Neuronal stem cell (in vitro differentiated cells): Measurements from ENCODE around the gene GNPAT.

Experiments
- DNase-seq: peaks from one replicate; pipeline ENCODE4 v3.0.0-alpha.2; 2013; ENCODE audit warnings: low spot score
- H2AFZ ChIP-seq: one replicate; pipeline ENCODE4 v1.6.1; 2013; ENCODE audit warnings: mild to moderate bottlenecking, low read length, inconsistent platforms
- H2AK5ac ChIP-seq: 2 replicates; pipeline ENCODE4 v1.6.1; 2013; ENCODE audit warnings: low read depth, mild to moderate bottlenecking, inconsistent platforms, low read length, moderate library complexity, mixed read lengths
- H2BK120ac ChIP-seq: 2 replicates; pipeline ENCODE4 v1.6.1; 2013; ENCODE audit warnings: low read depth, mild to moderate bottlenecking, inconsistent platforms, low read length, moderate library complexity, mixed read lengths
- H2BK12ac ChIP-seq: one replicate; pipeline ENCODE4 v1.6.1; 2013; ENCODE audit warnings: low read length, inconsistent platforms
- H2BK15ac ChIP-seq: 2 replicates; pipeline ENCODE4 v1.6.1; 2013; ENCODE audit warnings: mild to moderate bottlenecking, low read length, inconsistent platforms, mixed read lengths
- H2BK5ac ChIP-seq: one replicate; pipeline ENCODE4 v1.6.1; 2013; ENCODE audit warnings: inconsistent platforms, mild to moderate bottlenecking, low read length, moderate library complexity
- H3K14ac ChIP-seq: one replicate; pipeline ENCODE4 v1.6.1; 2013; ENCODE audit warnings: low read length, inconsistent platforms
- H3K18ac ChIP-seq: 2 replicates; pipeline ENCODE4 v1.6.1; 2013; ENCODE audit warnings: low read length, inconsistent platforms
- H3K23ac ChIP-seq: 2 replicates; pipeline ENCODE4 v1.6.1; 2013; ENCODE audit warnings: low read depth, mild to moderate bottlenecking, mixed read lengths, low read length, inconsistent platforms; ENCODE audit not compliant: poor library complexity
- H3K27ac ChIP-seq: replicated peaks from 3 replicates; pipeline ENCODE4 v1.5.1; 2013; ENCODE audit warnings: low read length, inconsistent platforms
- H3K27me3 ChIP-seq, 3 experiments: 2 replicates each; pipeline ENCODE4 v1.6.1; 2013; ENCODE audit warnings: low read length in 3 of 3, mild to moderate bottlenecking in 2 of 3, inconsistent platforms in 1 of 3, low read depth in 1 of 3, mixed read lengths in 1 of 3, moderate library complexity in 1 of 3; ENCODE audit not compliant: control insufficient read depth in 3 of 3, insufficient read depth in 3 of 3
- H3K36me3 ChIP-seq, 2 donors: replicated peaks in 1 of 2; 2 replicates each; pipeline ENCODE4 v1.6.1; 2013; ENCODE audit warnings: low read length in 2 of 2; ENCODE audit not compliant: control insufficient read depth in 2 of 2, insufficient read depth in 2 of 2
- H3K4ac ChIP-seq: 2 replicates; pipeline ENCODE4 v1.6.1; 2013; ENCODE audit warnings: inconsistent platforms, mild to moderate bottlenecking, low read length, moderate library complexity
- H3K4me1 ChIP-seq, 2 donors: 1 replicate in 1 of 2; 2 replicates in 1 of 2; pipeline ENCODE4 v1.6.1; 2013; ENCODE audit warnings: low read length in 2 of 2, low read depth in 1 of 2; ENCODE audit not compliant: control insufficient read depth in 2 of 2, insufficient read depth in 1 of 2
- H3K4me2 ChIP-seq: one replicate; pipeline ENCODE4 v1.6.1; 2013; ENCODE audit warnings: mild to moderate bottlenecking, low read length, inconsistent platforms; ENCODE audit not compliant: insufficient read depth, poor library complexity, severe bottlenecking
- H3K4me3 ChIP-seq, 2 donors: 2 replicates each; pipeline ENCODE4 v1.5.1; 2013; ENCODE audit warnings: low read length in 2 of 2, mild to moderate bottlenecking in 2 of 2, inconsistent platforms in 1 of 2, moderate library complexity in 1 of 2
- H3K79me1 ChIP-seq: one replicate; pipeline ENCODE4 v1.6.1; 2013; ENCODE audit warnings: low read depth, mild to moderate bottlenecking, inconsistent platforms, low read length, moderate library complexity
- H3K9ac ChIP-seq: one replicate; pipeline ENCODE4 v1.6.1; 2013; ENCODE audit warnings: mild to moderate bottlenecking, low read depth, low read length, inconsistent platforms; ENCODE audit not compliant: poor library complexity
- H3K9me3 ChIP-seq, 2 donors: replicated peaks in 1 of 2; 2 replicates each; pipeline versions ENCODE3 to v1.6.1; 2013; ENCODE audit warnings: low read length in 2 of 2, mild to moderate bottlenecking in 2 of 2, inconsistent platforms in 1 of 2, low read depth in 1 of 2, mixed read lengths in 1 of 2, moderate library complexity in 1 of 2; ENCODE audit not compliant: control insufficient read depth in 2 of 2, insufficient read depth in 1 of 2
- H4K8ac ChIP-seq: one replicate; pipeline ENCODE4 v1.6.1; 2013; ENCODE audit warnings: low read depth, mild to moderate bottlenecking, inconsistent platforms, low read length, moderate library complexity
- H4K91ac ChIP-seq: one replicate; pipeline ENCODE4 v1.6.1; 2013; ENCODE audit warnings: low read length, low read depth, mild to moderate bottlenecking, inconsistent platforms; ENCODE audit not compliant: poor library complexity
- WGBS, 2 donors: extraction: QIAGEN DNeasy Blood & Tissue Kit; methylation state at CpG; one replicate each; pipeline ENCODE4 v1.1.7; 2013; ENCODE audit warnings: missing lambda C conversion rate in 2 of 2, mixed read lengths in 1 of 2; ENCODE audit not compliant: insufficient read length in 2 of 2, insufficient replicate concordance in 1 of 2; ENCODE audit errors: extremely low coverage in 2 of 2; 5-methylcytosine and 5-hydroxymethylcytosine counted together

GNPAT gene

DNA sequence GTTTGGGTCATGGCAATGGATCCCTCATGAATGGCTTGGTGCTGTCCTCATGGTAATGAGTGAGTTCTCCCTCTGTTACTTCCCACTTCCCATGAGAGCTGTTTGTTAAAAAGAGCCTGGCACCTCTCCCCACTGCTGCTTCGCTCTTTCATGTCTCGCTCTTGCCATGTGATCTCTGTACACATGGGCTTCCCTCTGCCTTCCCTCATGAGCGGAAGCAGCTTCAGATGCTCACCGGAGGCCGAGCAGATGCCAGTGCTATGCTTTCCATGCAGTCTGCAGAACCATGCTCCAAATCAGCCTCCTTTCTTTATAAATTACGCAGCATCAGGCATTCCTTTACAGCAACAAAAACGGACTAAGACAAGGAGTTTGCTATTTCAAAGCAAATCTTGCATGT lies 14.9 kb upstream of the GNPAT start:
- Histone ChIP-seq H2BK15ac (no peak overlapping the region), H3K14ac (no peak overlapping the region), H3K27me3 (no peaks in the 10 kb centered on the region), H3K36me3 (peaks cover 15 to 67% of the 10 kb centered on the region in 2 donors), H3K9me3 (no peaks in the 10 kb centered on the region), H2BK5ac (no peak overlapping the region), H3K23ac (no peak overlapping the region), H3K4me1 (no peaks in the 10 kb centered on the region), H2AFZ (no peak overlapping the region), H3K9ac (no peak overlapping the region), H3K27ac (no peak overlapping the region), H4K91ac (no peak overlapping the region), H3K4me3 (no peak overlapping the region), H3K18ac (no peak overlapping the region), H3K4ac (no peak overlapping the region), H3K4me2 (no peak overlapping the region), H2AK5ac (no peak overlapping the region), H2BK12ac (no peak overlapping the region), H3K79me1 (no peaks in the 10 kb centered on the region), H4K8ac (no peak overlapping the region), H2BK120ac (no peak overlapping the region)
- no CpG with 5 or more reads among the region's 7 CpGs for WGBS, 2 donors
- no peak for DNase-seq

- Histone ChIP-seq H3K9ac (no peak overlapping the region), H3K4me1 (no peaks in the 10 kb centered on the region), H3K14ac (no peak overlapping the region), H3K18ac (no peak overlapping the region), H2AFZ (no peak overlapping the region), H3K36me3 (peaks cover 5 to 49% of the 10 kb centered on the region in 2 donors), H3K9me3 (no peaks in the 10 kb centered on the region), H3K79me1 (no peaks in the 10 kb centered on the region), H3K4me3 (no peak overlapping the region), H2AK5ac (no peak overlapping the region), H3K27me3 (no peaks in the 10 kb centered on the region), H3K4me2 (no peak overlapping the region), H3K4ac (no peak overlapping the region), H3K23ac (no peak overlapping the region), H2BK15ac (no peak overlapping the region), H3K27ac (no peak overlapping the region), H4K91ac (no peak overlapping the region), H2BK5ac (no peak overlapping the region), H2BK120ac (no peak overlapping the region), H2BK12ac (no peak overlapping the region), H4K8ac (no peak overlapping the region)
- WGBS, 2 donors, result no CpG with 5 or more reads among the region's 10 CpGs
- no peak for DNase-seq
Measured at GRCh38 chr1:231231511-231231910, 9.5 kb upstream of the GNPAT start.

DNA sequence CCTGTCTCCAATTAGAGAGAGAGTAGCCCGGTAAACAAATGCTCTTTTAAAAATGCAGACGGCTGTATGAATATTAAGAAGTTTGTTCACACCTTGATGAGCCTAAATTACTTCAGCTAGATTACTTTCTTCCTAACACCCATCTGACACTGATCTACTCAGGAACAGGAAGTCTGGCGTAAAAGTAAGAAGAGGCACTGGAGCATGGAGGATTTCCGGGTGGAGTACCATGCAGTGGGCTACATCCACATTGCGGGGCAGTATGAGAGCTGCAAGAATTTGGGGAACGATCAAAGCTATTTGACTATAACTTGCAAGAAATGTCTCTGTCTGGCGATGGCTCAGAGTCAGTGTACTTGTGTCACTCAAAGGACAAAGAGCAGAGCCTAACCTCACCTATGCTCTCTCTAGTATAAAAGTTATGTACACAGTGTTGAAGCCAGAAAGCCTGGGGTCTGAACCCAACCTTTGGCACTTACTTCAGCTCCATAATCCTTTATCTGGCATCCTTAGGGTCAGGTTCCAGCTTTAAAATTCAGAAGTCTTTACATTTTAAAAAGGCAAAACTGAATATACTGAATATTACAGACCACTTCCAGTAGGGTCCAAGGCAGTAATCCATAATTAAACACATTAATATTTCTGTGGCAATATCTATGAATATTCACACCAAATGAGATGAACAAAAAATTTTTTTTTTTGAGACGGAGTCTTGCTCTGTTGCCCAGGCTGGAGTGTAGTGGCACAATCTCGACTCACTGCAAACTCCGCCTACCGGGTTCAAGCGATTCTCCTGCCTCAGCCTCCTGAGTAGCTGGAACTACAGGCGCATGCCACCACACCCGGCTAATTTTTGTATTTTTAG lies 7.9 kb upstream of the GNPAT start:
- no peaks in the 10 kb centered on the region for H3K4me1 ChIP-seq
- H4K91ac ChIP-seq, result no peak overlapping the region
- no peak overlapping the region for H3K4me2 ChIP-seq
- no peak overlapping the region for H3K27ac ChIP-seq
- H3K36me3 ChIP-seq, result peaks cover 5 to 49% of the 10 kb centered on the region in 2 donors
- H3K9me3 ChIP-seq, result no peaks in the 10 kb centered on the region
- no peak for DNase-seq
- no CpG with 5 or more reads among the region's 14 CpGs for WGBS, 2 donors
- no peak overlapping the region for H2BK15ac ChIP-seq
- no peak overlapping the region for H2AK5ac ChIP-seq
- no peak overlapping the region for H3K4ac ChIP-seq
- no peak overlapping the region for H2BK5ac ChIP-seq
- H3K4me3 ChIP-seq, result no peak overlapping the region
- H4K8ac ChIP-seq, result no peak overlapping the region
- H3K27me3 ChIP-seq, result no peaks in the 10 kb centered on the region
- H3K18ac ChIP-seq, result no peak overlapping the region
- H3K79me1 ChIP-seq, result no peaks in the 10 kb centered on the region
- no peak overlapping the region for H3K9ac ChIP-seq
- H3K14ac ChIP-seq, result no peak overlapping the region
- H2BK120ac ChIP-seq, result no peak overlapping the region
- H3K23ac ChIP-seq, result no peak overlapping the region
- no peak overlapping the region for H2AFZ ChIP-seq
- no peak overlapping the region for H2BK12ac ChIP-seq

GRCh38 chr1:231233735-231234417 lies 7.1 kb upstream of the GNPAT start:
- H3K9me3 ChIP-seq, result no peaks in the 10 kb centered on the region
- H2BK120ac ChIP-seq, result no peak overlapping the region
- no peak for DNase-seq
- H2AK5ac ChIP-seq, result no peak overlapping the region
- no peak overlapping the region for H2BK15ac ChIP-seq
- no peaks in the 10 kb centered on the region for H3K27me3 ChIP-seq
- H3K79me1 ChIP-seq, result no peaks in the 10 kb centered on the region
- H3K23ac ChIP-seq, result no peak overlapping the region
- no peak overlapping the region for H3K18ac ChIP-seq
- H3K4me2 ChIP-seq, result no peak overlapping the region
- no peak overlapping the region for H3K4ac ChIP-seq
- H2BK12ac ChIP-seq, result no peak overlapping the region
- no peaks in the 10 kb centered on the region for H3K4me1 ChIP-seq
- no peak overlapping the region for H2BK5ac ChIP-seq
- no peak overlapping the region for H4K91ac ChIP-seq
- H3K4me3 ChIP-seq, result no peak overlapping the region
- H3K27ac ChIP-seq, result no peak overlapping the region
- H3K9ac ChIP-seq, result no peak overlapping the region
- peaks cover 10 to 55% of the 10 kb centered on the region in 2 donors for H3K36me3 ChIP-seq
- WGBS, 2 donors, result no CpG with 5 or more reads among the region's 8 CpGs
- no peak overlapping the region for H4K8ac ChIP-seq
- H2AFZ ChIP-seq, result no peak overlapping the region
- H3K14ac ChIP-seq, result no peak overlapping the region
